GM12878 (cell line): ENCODE data around the gene KIF21B. TPM values are rescaled to one million over a fixed set of nuclear protein-coding genes. Genes with fewer than 3 reads are reported as not detected.
A peak's percentile ranks its signal among the peaks of the same experiment; 100 is the strongest.

Experiments
- ATF2 ChIP-seq: IDR thresholded peaks from 2 replicates; pipeline ENCODE4 v1.6.1; 2012; ENCODE audit warnings: low read length, inconsistent platforms
- ATF7 ChIP-seq: fragments of 450-650 bp; IDR thresholded peaks from 2 replicates; pipeline ENCODE4 v1.6.1; 2016; ENCODE audit warnings: low read depth, mild to moderate bottlenecking
- BCL11A ChIP-seq: IDR thresholded peaks from 2 replicates; pipeline ENCODE4 v1.6.1; 2011; ENCODE audit warnings: low read depth, low read length
- CHD2 ChIP-seq: IDR thresholded peaks from 2 replicates; pipeline ENCODE4 v1.6.1; 2011; ENCODE audit warnings: low read depth, low read length, improper control_type of control experiment, borderline replicate concordance
- DPF2 ChIP-seq: fragments of 450-650 bp; IDR thresholded peaks from 2 replicates; pipeline ENCODE4 v1.6.1; 2017; ENCODE audit warnings: mild to moderate bottlenecking
- EED ChIP-seq: sonication (generic); IDR thresholded peaks from 2 replicates; pipeline ENCODE4 v1.6.1; 2016; ENCODE audit warnings: antibody characterized with exemption, low read depth
- EP300 ChIP-seq, 2 experiments: fragments of 150-350 bp in 1 of 2; IDR thresholded peaks; 2 replicates each; pipeline ENCODE4 v1.6.1; 2011 to 2012; ENCODE audit warnings: low read depth in 2 of 2, low read length in 2 of 2, borderline replicate concordance in 1 of 2, improper control_type of control experiment in 1 of 2, inconsistent platforms in 1 of 2; ENCODE audit not compliant: control insufficient read depth in 1 of 2
- ETV6 ChIP-seq, 2 experiments: fragments of 450-650 bp in 1 of 2; IDR thresholded peaks in 1 of 2; conservative IDR thresholded peaks in 1 of 2; 2 replicates each; pipeline ENCODE4 v1.6.1; 2014; ENCODE audit warnings: antibody characterized with exemption in 1 of 2, borderline replicate concordance in 1 of 2, low read depth in 1 of 2, mild to moderate bottlenecking in 1 of 2, moderate library complexity in 1 of 2
- GABPA ChIP-seq: IDR thresholded peaks from 2 replicates; pipeline ENCODE4 v1.6.1; 2014; ENCODE audit warnings: antibody characterized with exemption, low read depth, mild to moderate bottlenecking, inconsistent platforms
- HCFC1 ChIP-seq: fragments of 150-350 bp; IDR thresholded peaks from 2 replicates; pipeline ENCODE4 v1.6.1; 2014; ENCODE audit warnings: low read length
- HDGF ChIP-seq: fragments of 450-650 bp; IDR thresholded peaks from 2 replicates; pipeline ENCODE4 v1.6.1; 2016; ENCODE audit warnings: antibody characterized with exemption
- JUND ChIP-seq: IDR thresholded peaks from 2 replicates; pipeline ENCODE4 v1.6.1; 2012; ENCODE audit warnings: low read depth, mild to moderate bottlenecking, low read length, improper control_type of control experiment, moderate library complexity
- LARP7 ChIP-seq: fragments of 450-650 bp; IDR thresholded peaks from 2 replicates; pipeline ENCODE4 v1.6.1; 2017; ENCODE audit warnings: mild to moderate bottlenecking
- MEF2B ChIP-seq: fragments of 450-650 bp; IDR thresholded peaks from 2 replicates; pipeline ENCODE4 v1.6.1; 2018; ENCODE audit warnings: mild to moderate bottlenecking, moderate library complexity; ENCODE audit not compliant: partially characterized antibody, poor library complexity, severe bottlenecking
- MYB ChIP-seq: fragments of 150-350 bp; IDR thresholded peaks from 2 replicates; pipeline ENCODE4 v1.6.1; 2014; ENCODE audit warnings: mild to moderate bottlenecking, low read depth, low read length, borderline replicate concordance
- MYC ChIP-seq: IDR thresholded peaks from 2 replicates; pipeline ENCODE4 v1.6.1; 2011; ENCODE audit warnings: mild to moderate bottlenecking, low read length, moderate library complexity, inconsistent platforms; ENCODE audit not compliant: insufficient read depth, insufficient replicate concordance, insufficient read length, severe bottlenecking
- NFYA ChIP-seq: IDR thresholded peaks from 2 replicates; pipeline ENCODE4 v1.6.1; 2011; ENCODE audit warnings: low read depth, mild to moderate bottlenecking, low read length, improper control_type of control experiment, borderline replicate concordance
- NFYB ChIP-seq: IDR thresholded peaks from 2 replicates; pipeline ENCODE4 v1.6.1; 2011; ENCODE audit warnings: low read depth, mild to moderate bottlenecking, low read length, improper control_type of control experiment, moderate library complexity; ENCODE audit not compliant: insufficient read depth
- PBX3 ChIP-seq: IDR thresholded peaks from 2 replicates; pipeline ENCODE4 v1.6.1; 2011; ENCODE audit warnings: mild to moderate bottlenecking, low read depth, low read length, moderate library complexity; ENCODE audit not compliant: insufficient replicate concordance
- RBBP5 ChIP-seq: fragments of 200-600 bp; sonication (generic); conservative IDR thresholded peaks from 2 replicates; pipeline ENCODE4 v1.6.1; 2016
- SMARCA5 ChIP-seq: fragments of 450-650 bp; IDR thresholded peaks from 2 replicates; pipeline ENCODE4 v1.6.1; 2017; ENCODE audit warnings: mild to moderate bottlenecking
- STAT1 ChIP-seq: fragments of 450-650 bp; conservative IDR thresholded peaks from 2 replicates; pipeline ENCODE4 v1.6.1; 2014; ENCODE audit warnings: antibody characterized with exemption, mild to moderate bottlenecking
- ZNF274 ChIP-seq: IDR thresholded peaks from one replicate; pipeline ENCODE4 v1.8.0; 2011; ENCODE audit not compliant: insufficient read length, insufficient read depth
- ZSCAN29 ChIP-seq: fragments of 450-650 bp; IDR thresholded peaks from 2 replicates; pipeline ENCODE4 v1.6.1; 2017; ENCODE audit warnings: mild to moderate bottlenecking, moderate library complexity
- polyA plus RNA-seq, 11 experiments: library from polyadenylated mRNA; depleted of rRNA in 4 of 11; unstranded in 6 of 11; stranded (reverse) in 5 of 11; fragments of >200 nt; fragmentation: Nextera tagmentation in 4 of 11; fragmentation: Illumina TruSeq in 1 of 11; extraction: Ambion mirVana in 4 of 11; extraction: Trizol in 1 of 11; gene quantifications; 1 replicate in 1 of 11; 2 replicates in 10 of 11; pipeline versions ENCODE4 v1.2.1 to v1.2.3, GENCODE V29; 2011 to 2016; ENCODE audit warnings: inconsistent platforms in 2 of 11, missing spikeins in 2 of 11, low read depth in 1 of 11
- total RNA-seq, 4 experiments: library from RNA; depleted of rRNA in 3 of 4; stranded (reverse); fragments of >200 nt in 3 of 4; fragmentation: Illumina TruSeq in 1 of 4; extraction: Trizol in 1 of 4; gene quantifications; 2 replicates each; pipeline versions ENCODE4 v1.2.1 to v1.2.3, GENCODE V29; 2013 to 2021
- TF ChIP-seq, protein P1 (sequence below): IDR thresholded peaks from 2 replicates; pipeline ENCODE4 v1.6.1; 2012; ENCODE audit warnings: low read depth, low read length, improper control_type of control experiment

Gene KIF21B
- total and polyA plus RNA-seq, 10 of the 15 experiments (the other 5 are each of a cell fraction or from before 2014, with no cell fraction given), result 2.3 to 47.7 (median 12.6) TPM

- TF ChIP-seq MYB (0 out of 2 replicates have a peak, but pooled peaks have one; percentile 51), CHD2 (peak; percentile 77), NFYB (no peak), NFYA (no peak), ZNF274 (no peak), JUND (no peak), HDGF (0 out of 2 replicates have a peak, but pooled peaks have one; percentile 27), MYC (no peak), RBBP5 (no peak), HCFC1 (no peak), DPF2 (peak; percentile 89), SMARCA5 (peak; percentile 91), EP300 (IDR thresholded peaks at IDR 0.05; ENCODE audit: borderline replicate concordance in 1 of 2, control insufficient read depth in 1 of 2, low read depth in 2 of 2, low read length in 2 of 2) (peak; percentile 93 to 98; a peak in 3 of 4 replicates), PBX3 (no peak), MEF2B (peak; percentile 86), EED (peak; percentile 47; the same call in 1 of the 2 replicates), ATF2 (no peak), GABPA (no peak), BCL11A (peak; percentile 44; the same call in 1 of the 2 replicates), ATF7 (peak; percentile 84), ETV6 (conservative IDR thresholded peaks at IDR 0.05 in 1 of 2, IDR thresholded peaks at IDR 0.05 in 1 of 2; ENCODE audit: borderline replicate concordance in 1 of 2, low read depth in 1 of 2) (peak in 1 of 2 experiments; percentile 27; a peak in 1 of 4 replicates), LARP7 (peak; percentile 19; the same call in 1 of the 2 replicates), ZSCAN29 (peak; percentile 76), STAT1 (no peak)
- TF ChIP-seq, protein P1, sequence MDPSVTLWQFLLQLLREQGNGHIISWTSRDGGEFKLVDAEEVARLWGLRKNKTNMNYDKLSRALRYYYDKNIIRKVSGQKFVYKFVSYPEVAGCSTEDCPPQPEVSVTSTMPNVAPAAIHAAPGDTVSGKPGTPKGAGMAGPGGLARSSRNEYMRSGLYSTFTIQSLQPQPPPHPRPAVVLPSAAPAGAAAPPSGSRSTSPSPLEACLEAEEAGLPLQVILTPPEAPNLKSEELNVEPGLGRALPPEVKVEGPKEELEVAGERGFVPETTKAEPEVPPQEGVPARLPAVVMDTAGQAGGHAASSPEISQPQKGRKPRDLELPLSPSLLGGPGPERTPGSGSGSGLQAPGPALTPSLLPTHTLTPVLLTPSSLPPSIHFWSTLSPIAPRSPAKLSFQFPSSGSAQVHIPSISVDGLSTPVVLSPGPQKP, result no peak
These were observed 52.0 kb downstream of the KIF21B start (continued) for GRCh38 chr1:200971428-200971903.
